Ovary (tissue), 3 donors: Measurements from ENCODE around the gene ADAMTSL5.

Experiments used
- CTCF ChIP-seq, 3 donors: fragments of 450-650 bp in 2 of 3; fragments of 200-600 bp in 1 of 3; IDR thresholded peaks; one replicate each; pipeline versions ENCODE4 v1.5.1 to v1.8.0; 2016 to 2022; ENCODE audit warnings: antibody characterized with exemption in 3 of 3, mild to moderate bottlenecking in 1 of 3
- EP300 ChIP-seq: sonication (generic); formaldehyde crosslinking; IDR thresholded peaks from one replicate; pipeline ENCODE4 v1.6.1; 2017; ENCODE audit warnings: antibody characterized with exemption
- POLR2A ChIP-seq: fragments of 450-650 bp; IDR thresholded peaks from one replicate; pipeline ENCODE4 v1.6.1; 2017; ENCODE audit warnings: antibody characterized with exemption, mild to moderate bottlenecking, moderate library complexity
- donor health status: DM: no; HTN: no; CAD: no.

GRCh38 chr19:1561236-1561842, 48.5 kb upstream of the ADAMTSL5 start:
- TF ChIP-seq CTCF (IDR thresholded peaks at IDR 0.05): no peak
- TF ChIP-seq POLR2A: no peak
- TF ChIP-seq EP300: no peak
